C4-2B (cell line): Measurements from ENCODE around the gene AKAP8L.

Experiments used
- CTCF ChIP-seq: fragments of 450-650 bp; conservative IDR thresholded peaks from 2 replicates; pipeline ENCODE4 v1.5.1; 2017; ENCODE audit warnings: mild to moderate bottlenecking
- ZFX ChIP-seq: fragments of 450-650 bp; IDR thresholded peaks from 2 replicates; pipeline ENCODE4 v1.6.1; 2017

- TF ChIP-seq CTCF (no peak), ZFX (no peak)
Observed at GRCh38 chr19:15439078-15439799, 20.5 kb upstream of the AKAP8L start.
